AG20443 (cell line): ENCODE measurements around the gene EXOC6B.
A peak's percentile ranks its signal among the peaks of the same experiment; 100 is the strongest.
"Not testable (repeated sequence)": the region's sequence is repeated elsewhere in the genome, so short reads cannot be mapped to it uniquely, and the experiment has no call there.

Experiments used
- DNase-seq: peaks from one replicate; pipeline ENCODE4 v3.0.0; 2012; ENCODE audit warnings: low spot score, mixed read lengths

Gene EXOC6B

DNA sequence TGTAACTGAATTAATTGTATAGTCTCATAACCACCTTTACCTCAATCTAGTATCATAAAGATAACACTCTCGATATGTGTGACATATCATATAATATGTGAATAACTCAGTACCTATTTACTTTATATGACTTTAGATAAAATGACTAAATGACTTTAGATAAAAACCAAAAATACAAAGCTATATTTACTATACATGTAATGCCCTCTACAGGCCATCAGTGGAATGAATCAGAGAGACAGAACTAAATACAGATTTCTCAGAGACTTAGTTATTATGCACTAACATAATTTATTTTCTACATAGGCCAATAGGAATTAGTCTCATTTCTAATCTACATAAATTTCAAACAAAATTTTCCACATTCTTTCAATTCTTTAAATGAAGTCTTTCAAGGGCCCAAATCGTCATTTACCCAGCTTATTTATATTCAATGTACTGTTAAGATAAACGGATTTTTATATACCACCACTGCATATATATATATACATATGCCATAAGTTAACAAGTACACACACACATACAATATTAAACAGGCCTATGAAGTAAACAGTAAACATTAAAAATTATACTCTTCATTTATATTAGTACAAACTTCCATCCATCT, 219.9 kb downstream of the EXOC6B start:
- peak; percentile 37 for DNase-seq

DNA sequence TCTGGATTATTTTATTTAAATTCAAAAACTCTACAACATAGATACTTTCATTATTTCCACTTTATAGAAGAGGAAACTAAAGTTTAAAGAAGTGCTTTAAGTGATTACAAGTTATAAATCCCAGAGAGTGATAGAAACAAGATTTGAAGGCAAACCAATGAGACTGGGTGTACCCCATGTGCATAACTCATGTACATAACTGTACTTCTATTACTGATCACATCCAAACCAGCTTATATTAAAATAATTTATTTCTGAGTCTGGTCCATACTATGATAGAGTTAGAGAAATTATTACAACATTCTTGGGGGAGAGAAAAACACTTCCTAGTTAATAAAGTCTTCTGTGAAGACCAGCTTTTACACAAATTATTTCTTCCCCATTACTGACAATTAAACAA, 221.4 kb downstream of the EXOC6B start:
- no peak for DNase-seq

DNA sequence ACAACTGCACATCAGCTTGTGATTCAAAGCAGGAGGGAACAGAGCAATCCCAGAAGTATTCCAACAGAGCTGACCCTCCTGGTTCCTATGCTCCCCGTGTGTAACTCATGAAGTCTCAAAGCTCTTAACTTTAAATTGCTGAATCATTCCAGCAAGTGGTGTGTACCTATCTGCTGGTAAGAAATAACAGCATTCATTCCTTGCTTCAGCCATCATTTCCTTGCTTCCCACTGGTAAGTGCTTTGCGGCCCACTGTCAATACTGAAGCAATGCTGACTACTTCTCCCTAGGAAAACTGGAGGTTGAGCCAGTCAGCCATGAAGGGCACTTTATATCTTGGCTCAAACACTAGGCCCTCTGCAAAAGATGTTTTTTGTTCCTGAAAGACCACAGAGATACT, 222.4 kb downstream of the EXOC6B start:
- no peak for DNase-seq

DNA sequence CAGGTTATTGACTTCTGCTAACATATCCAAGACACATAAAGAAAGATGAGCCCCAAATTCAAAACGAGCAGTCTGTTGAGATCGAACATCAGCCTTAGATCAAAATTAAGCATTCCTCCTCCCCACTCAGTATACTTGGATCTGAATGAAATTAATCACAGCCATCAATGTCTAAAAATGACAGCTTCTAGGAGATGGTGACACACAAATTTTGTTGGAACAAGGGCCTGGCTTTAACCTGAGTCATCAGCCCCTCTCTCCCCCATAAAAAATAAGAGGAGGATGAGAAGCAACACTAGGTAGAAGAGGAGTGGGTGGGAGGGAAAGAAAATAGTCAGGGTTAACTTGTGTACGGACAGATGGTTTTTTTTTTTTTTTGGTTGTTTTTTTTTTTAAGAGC, 223.1 kb downstream of the EXOC6B start:
- DNase-seq, result no peak

DNA sequence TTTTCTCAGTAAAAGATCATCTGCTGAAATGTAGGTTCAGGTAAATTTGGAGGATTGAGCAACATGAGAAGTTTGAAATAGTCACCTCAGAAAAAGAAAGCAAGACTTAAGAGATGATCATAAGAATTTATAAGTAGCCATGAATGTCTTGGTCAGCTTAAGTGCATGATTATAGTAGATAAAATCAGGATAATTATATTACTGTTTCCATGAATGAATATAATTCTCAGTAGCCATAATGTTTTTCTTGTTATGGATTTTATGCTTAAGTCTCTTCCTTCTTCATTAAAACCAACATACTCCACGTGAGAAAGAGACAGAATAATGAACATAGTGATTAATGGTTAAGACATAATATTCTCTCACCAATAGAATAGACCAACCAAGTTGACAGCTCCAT, 223.7 kb downstream of the EXOC6B start:
- DNase-seq, result no peak

DNA sequence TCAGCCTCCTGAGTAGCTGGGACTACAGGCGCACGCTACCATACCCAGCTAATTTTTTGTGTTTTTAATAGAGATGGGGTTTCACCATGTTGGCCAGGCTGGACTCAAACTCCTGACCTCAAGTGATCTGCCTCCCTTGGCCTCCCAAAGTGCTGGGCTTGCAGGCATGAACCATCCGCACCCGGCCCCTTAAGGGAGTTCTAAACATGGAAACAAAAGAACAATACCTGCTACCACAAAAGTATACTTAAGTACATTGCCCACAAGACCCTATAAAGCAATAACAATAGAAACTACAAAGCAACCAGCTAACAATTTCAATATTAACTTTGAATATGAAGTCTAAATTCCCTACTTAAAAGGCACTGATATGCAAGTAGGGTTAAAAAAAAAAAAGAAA, 242.0 kb downstream of the EXOC6B start:
- not testable (repeated sequence) for DNase-seq

DNA sequence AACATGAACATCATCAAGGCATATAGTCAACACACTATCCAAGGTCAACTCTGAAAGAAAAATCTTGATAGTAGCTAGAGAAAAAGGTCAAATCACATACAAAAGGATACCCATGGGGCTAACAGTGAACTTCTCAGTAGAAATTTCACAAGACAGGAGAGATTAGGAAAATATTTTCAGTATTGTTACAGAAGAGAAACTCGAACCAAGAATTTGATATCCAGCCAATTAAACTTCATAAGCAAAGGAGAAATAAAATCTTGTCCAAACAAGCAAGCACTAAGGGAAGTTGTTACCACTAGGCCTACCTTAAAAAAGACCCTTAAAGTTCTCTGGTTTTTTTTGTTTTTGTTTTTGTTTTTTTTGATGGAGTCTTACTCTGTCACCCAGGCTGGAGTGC, 242.5 kb downstream of the EXOC6B start:
- DNase-seq, result no peak

DNA sequence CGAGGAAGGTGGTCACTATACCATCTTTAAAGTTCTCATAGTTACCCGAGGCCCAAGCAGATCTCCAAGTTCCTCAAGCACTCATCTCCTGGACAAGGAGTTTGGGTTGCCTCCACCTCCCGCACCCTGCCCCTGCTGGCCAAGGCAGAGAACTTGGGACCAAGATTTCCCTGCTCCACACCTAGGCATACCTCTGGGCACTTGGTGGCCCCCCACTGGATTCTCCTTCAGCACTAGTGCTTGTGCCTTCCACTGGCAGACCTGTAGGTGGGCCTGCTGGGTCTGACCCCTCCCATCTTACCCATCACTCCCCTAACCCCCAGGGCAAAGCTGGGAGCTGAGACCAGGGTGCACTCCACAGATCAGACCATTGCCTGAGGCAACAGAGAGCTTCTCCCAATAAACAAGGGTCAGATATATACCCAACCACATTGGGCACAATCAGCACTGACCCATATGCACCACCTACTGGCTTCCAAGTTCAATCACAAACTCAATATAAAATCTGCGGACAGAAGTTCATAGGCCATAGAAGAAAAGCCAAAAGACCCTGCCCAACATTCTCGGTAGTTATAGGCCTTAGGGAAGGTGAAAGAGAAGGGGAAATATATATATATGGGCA, 244.2 kb downstream of the EXOC6B start:
- DNase-seq, result no peak

DNA sequence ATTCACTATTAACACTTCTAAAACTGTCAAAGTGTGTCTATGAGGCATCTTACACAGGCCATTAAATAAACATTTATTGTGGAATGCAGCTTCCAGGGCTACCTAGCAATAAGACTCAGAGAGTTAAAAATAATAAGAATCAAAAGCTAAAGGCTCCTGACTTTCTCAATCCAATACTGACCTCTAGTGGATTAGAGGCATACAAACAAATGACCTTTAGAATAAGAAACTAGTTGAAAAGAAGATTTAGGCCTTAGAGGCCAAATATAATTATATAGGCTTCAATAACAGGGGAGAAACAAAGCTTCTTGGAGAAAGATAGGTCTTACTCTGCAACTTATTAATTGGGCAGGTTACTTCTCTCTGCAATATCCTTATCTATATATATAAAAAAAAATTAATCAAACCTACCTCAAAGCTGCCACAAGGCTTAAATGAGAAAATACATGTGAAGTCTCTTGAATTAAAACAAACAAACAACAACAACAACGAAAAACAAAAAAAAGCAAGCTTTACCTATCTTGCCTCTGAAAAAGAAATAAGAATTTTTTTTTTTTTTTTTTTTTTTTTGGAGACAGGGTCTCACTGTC, 246.1 kb downstream of the EXOC6B start:
- peak; percentile 31 for DNase-seq

DNA sequence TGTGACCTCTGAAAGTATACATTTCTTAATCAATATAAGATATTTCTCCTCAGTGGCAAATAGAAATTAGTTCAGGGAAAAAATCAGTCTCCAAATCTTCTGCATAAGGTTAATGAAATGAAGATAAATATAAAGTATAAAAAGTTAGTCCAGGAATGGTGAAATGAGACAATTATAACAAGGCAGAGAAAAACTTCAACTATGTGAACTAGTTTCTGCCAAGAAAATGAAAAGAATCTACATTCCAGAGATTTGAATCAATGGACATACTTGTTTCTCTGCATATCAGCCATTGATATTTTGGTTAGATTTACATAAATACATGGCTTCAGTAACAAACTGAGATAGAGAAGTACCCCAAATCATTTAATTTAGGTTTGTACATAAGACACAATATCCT, 249.0 kb downstream of the EXOC6B start:
- peak; percentile 13 for DNase-seq

DNA sequence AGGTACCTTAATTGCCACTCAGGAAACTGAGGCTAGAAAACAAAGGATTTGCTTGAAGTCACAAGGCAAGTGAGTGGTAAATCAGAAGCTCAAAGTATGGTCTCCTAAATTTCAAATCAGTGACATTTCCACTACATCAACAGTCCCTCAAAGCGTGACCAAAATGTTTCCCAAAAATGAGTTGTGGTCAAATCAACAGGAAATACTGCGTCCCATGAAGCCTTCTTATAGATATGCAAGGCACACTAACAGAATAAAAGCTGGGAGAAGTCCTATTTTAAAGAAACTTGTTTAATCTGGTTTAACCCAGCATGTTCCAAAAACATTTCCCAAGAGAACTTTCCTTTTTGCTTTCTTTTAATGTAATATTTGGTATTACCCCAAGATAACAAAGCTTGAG, 249.4 kb downstream of the EXOC6B start:
- DNase-seq, result no peak

DNA sequence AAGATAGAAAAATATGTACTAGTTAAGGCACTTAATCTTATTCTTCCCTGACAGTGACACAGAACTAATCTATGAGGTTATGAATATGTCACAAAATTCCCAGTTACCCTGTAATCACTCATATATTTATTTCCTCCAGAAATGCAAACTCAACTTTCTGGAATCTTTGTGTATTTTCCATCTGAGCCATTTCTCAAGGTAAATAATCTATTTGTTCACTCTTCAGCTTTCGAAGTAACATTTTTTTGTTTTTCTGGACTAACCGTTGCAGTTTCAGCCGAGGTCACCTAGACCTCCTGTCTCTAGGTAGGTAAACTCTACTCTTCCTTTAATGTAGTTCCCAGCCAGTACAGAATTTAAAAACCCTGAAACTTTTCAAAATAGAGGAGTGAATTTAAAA, 250.9 kb downstream of the EXOC6B start:
- no peak for DNase-seq

DNA sequence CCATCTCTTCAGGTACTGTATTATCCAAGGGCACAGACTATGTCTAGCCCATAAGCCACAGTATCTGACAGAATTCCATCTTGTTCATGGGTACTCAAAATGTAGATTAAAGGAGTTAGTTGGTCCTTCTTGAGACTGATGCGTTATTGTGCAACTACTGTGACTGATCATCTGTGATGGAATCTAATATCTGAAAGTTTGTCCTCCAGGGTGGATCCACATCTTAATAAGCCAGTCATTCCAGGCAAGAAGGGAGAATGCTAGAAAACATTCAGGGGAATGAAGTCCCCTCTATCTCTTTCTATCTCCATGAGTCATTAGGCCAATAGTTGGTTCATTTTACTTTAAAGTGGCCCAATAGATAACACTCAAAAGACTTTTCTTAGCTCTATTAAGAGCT, 252.6 kb downstream of the EXOC6B start:
- no peak for DNase-seq

DNA sequence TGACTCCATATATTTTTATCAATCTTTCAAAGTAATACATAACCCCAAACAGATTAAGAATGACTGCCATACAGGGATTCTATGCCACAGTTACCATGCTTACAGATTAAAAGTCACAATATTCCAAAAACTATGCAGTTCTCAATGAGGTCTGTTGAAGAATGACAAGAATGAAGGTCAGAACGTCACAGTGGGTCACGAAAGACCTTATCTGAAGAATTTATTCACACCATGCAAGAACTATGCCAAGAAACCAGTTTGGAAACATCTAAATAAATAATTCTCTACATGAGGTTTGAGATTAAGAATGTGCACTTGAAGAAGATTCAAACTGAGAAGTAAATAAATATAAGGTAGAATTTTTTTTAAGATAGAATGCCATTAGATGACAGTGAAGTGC, 253.3 kb downstream of the EXOC6B start:
- DNase-seq, result peak; percentile 57

DNA sequence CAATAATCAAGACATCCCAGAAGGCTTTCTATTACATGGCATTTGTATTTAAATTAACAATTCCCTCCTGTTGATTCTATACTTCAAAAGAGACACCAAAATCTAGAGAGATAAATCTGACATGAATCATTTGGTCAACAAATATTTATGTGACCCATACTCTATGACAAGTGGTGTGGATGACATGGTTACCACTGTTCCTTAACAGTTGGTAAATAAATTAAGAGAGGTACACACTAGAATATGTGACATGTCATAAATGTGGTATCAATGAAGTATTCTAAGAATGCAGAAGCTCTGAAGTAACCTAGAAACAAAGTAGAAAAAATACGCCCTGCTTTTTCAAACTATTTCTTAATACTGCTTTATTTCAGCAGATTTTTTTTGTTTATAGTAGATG, 255.4 kb downstream of the EXOC6B start:
- peak; percentile 37 for DNase-seq

DNA sequence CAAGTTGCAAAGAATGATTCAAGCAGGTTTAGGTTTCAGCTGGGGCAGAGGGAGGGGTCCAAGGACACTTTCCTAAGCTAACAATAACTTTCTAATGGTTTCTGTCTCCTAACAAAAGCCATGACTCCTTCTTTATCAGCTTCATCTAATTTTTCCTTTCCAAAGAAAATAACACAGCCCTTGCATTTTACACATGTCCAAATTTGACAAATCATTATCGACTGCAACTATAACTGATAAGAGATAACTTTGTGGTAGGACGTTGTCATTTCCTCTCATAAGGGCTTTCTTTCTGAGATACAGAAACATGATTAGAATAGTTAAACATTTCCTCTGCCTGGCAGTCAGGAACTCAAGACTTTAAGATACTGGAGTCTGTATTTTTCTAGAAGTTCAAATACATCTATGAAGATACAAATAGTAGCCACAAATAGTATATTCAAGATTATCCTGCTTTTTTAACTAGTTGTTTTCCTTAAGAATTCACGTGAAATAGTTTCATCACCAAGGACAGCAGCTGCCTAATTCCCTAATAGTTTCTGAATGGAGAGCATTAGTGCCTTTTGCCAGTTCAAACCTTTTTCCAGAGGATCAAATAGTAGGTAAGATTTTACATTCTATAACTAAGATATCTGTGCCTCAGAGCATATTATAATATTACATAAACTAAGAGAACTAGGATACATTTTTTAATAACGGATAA, 263.2 kb downstream of the EXOC6B start:
- no peak for DNase-seq

DNA sequence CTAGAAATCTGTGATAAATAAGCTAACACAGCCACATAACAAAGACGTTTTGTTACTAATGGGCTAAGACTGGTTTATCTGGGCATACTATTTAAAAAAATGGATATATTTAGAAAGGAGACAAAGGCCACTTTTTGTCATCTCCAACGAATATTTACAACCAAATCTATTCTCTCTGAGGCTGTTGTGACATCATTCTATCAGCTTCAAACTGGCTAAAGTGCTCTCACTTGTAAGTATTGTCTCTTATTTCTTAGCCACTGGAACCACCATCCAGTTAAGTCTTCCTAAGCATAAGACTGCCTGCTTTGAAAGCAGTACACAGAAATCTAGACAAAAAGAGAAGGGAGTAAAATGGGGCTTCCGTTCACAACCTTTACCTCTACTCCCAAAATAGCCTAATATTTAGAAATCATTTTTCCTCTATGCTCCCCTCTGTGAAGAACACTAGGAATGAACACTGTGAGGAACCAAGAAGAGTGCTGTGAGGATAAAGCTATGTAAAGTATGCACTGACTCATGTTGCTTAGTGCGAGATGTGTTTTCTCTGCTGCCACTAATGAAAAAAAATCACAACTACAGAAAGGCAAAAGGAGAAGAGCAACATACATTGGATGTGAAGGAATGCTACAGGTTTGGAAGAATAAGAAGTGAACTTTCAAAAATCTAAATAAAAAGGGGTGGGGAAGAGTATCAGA, 264.1 kb downstream of the EXOC6B start:
- peak; percentile 57 for DNase-seq

DNA sequence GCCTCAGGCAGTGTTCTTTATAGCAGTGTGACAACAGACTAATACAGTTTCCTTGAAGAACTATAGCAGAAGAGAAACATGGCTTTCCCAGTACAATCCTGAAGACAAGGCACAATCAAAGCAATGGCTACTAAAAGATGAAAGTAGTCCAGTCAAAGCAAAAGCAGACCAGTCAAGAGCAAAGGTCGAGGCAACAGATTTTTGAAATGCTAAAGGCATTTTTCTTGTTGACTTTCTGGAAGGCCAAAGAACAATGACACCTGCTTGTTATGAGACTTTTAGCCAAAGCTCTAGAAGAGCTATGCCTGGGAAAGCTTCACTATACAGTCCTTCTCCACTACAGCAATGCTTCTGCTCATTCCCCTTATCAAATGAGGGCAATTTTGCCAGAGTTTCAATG, 269.9 kb downstream of the EXOC6B start:
- DNase-seq, result no peak

DNA sequence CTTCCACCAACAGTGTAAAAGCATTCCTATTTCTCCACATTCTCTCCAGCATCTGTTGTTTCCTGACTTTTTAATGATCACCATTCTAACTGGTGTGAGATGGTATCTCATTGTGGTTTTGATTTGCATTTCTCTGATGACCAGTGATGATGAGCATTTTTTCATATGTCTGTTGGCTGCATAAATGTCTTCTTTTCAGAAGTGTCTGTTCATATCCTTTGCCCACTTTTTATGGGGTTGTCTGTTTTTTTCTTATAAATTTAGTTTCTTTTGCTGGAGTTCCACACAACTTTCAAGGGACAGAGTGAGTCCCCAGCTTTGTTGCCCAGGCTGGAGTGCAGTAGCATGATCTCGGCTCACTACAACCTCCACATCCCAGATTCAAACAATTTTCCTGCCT, 270.5 kb downstream of the EXOC6B start:
- not testable (repeated sequence) for DNase-seq

DNA sequence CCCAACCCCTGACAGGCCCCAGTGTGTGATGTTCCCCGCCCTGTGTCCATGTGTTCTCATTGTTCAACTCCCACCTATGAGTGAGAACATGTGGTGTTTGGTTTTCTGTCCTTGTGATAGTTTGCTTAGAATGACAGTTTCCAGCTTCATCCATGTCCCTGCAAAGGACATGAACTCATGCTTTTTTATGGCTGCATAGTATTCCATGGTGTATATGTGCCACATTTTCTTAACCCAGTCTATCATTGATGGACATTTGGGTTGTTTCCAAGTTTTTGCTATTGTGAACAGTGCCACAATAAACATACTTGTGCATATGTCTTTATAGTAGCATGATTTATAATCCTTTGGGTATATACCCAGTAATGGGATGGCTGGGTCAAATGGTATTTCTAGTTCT, 270.9 kb downstream of the EXOC6B start:
- DNase-seq, result not testable (repeated sequence)

DNA sequence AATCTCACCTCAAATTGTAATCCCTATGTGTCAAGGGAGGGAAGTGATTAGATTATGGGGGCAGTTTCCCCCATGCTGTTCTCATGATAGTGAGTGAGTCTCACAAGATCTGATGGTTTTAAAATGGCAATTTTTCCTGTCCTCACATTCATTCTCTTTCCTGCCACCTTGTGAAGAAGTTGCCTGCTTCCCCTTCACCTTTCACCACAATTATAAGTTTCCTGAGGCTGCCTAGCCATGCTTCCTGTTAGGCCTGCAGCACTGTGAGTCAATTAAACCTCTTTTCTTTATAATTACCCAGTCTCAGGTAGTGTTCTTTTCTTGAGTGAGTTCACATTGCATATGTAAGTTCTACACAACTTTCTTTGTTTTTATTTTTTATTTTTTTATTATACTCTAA, 271.5 kb downstream of the EXOC6B start:
- DNase-seq, result no peak

DNA sequence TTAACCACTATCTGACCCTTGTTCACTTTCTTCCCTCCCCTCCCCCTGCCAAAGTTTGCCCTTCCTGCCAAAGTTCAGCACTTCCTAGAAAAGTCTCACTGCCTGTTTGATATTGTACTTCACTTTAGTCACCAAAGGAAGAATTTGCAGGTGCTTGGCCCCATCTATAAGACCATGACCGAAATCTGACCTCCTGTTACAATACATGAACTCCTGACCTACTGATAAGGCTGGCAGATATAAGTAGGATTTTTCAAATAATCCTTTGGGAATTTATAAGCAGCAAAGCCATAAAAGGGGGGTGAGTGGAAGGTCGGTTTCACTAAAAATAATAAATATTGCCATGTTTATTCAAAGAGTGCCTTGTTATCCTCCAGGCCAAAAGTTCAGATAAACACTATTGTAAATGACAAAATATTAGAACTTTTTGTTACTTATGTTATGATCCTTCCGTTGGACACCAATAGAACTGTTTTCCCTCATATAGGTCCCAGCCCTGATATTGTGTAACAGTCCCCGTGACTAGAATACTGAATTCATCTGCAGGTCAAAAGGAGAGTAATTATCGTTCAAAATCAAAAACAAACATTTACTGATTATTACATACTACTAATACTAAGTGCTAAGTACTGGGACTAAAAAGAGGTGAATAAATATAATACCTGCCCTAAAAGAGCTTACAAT, 277.6 kb downstream of the EXOC6B start:
- DNase-seq, result no peak
